H9 (cell line): ENCODE data around the gene TBC1D25. TPM values are rescaled to one million over a fixed set of nuclear protein-coding genes. Genes with fewer than 3 reads are reported as not detected.

Experiments
- DNase-seq: peaks from one replicate; pipeline ENCODE4 v3.0.0-alpha.2; 2017
- H2AFZ ChIP-seq: one replicate; pipeline ENCODE4 v1.6.1; 2013; ENCODE audit warnings: mild to moderate bottlenecking, low read length, control low read depth, moderate library complexity
- H2AK5ac ChIP-seq: 2 replicates; pipeline ENCODE4 v1.6.1; 2013; ENCODE audit warnings: low read length, control low read depth, mixed read lengths; ENCODE audit not compliant: insufficient read length
- H2BK120ac ChIP-seq: one replicate; pipeline ENCODE4 v1.6.1; 2013; ENCODE audit warnings: low read depth, mild to moderate bottlenecking, low read length, control low read depth, inconsistent platforms; ENCODE audit not compliant: poor library complexity, severe bottlenecking
- H2BK12ac ChIP-seq: 2 replicates; pipeline ENCODE4 v1.6.1; 2013; ENCODE audit warnings: low read length, control low read depth, mixed read lengths, low read depth; ENCODE audit not compliant: insufficient read length
- H2BK15ac ChIP-seq: 2 replicates; pipeline ENCODE4 v1.6.1; 2013; ENCODE audit warnings: low read depth, low read length, control low read depth
- H2BK20ac ChIP-seq: one replicate; pipeline ENCODE4 v1.6.1; 2013; ENCODE audit warnings: low read depth, mild to moderate bottlenecking, low read length, control low read depth, inconsistent platforms; ENCODE audit not compliant: poor library complexity, severe bottlenecking
- H2BK5ac ChIP-seq: 2 replicates; pipeline ENCODE4 v1.6.1; 2013; ENCODE audit warnings: low read length, control low read depth, mixed read lengths; ENCODE audit not compliant: insufficient read length
- H3K14ac ChIP-seq: 2 replicates; pipeline ENCODE4 v1.6.1; 2013; ENCODE audit warnings: low read length, control low read depth; ENCODE audit not compliant: insufficient read depth
- H3K18ac ChIP-seq: 2 replicates; pipeline ENCODE4 v1.6.1; 2013; ENCODE audit warnings: low read depth, mild to moderate bottlenecking, mixed read lengths, low read length, control low read depth; ENCODE audit not compliant: insufficient read length
- H3K23ac ChIP-seq: 2 replicates; pipeline ENCODE4 v1.6.1; 2013; ENCODE audit warnings: low read length, control low read depth, mixed read lengths, low read depth; ENCODE audit not compliant: insufficient read length
- H3K23me2 ChIP-seq: 2 replicates; pipeline ENCODE4 v1.6.1; 2013; ENCODE audit warnings: low read depth, mild to moderate bottlenecking, mixed read lengths, low read length, control low read depth; ENCODE audit not compliant: insufficient read length, poor library complexity, severe bottlenecking
- H3K27ac ChIP-seq: 2 replicates; pipeline ENCODE4 v1.5.1; 2013; ENCODE audit warnings: low read length, control low read depth, mixed read lengths, low read depth; ENCODE audit not compliant: insufficient read length
- H3K27me3 ChIP-seq: 2 replicates; pipeline ENCODE4 v1.6.1; 2013; ENCODE audit warnings: low read length, control low read depth, inconsistent platforms; ENCODE audit not compliant: insufficient read depth
- H3K4ac ChIP-seq: 2 replicates; pipeline ENCODE4 v1.6.1; 2013; ENCODE audit warnings: low read depth, mild to moderate bottlenecking, control low read depth, inconsistent platforms, low read length, moderate library complexity
- H3K4me1 ChIP-seq: 2 replicates; pipeline ENCODE4 v1.6.1; 2013; ENCODE audit warnings: low read length, control low read depth, inconsistent platforms; ENCODE audit not compliant: insufficient read depth
- H3K4me2 ChIP-seq: 2 replicates; pipeline ENCODE4 v1.6.1; 2013; ENCODE audit warnings: low read length, control low read depth, mixed read lengths; ENCODE audit not compliant: insufficient read length, insufficient read depth
- H3K56ac ChIP-seq: 2 replicates; pipeline ENCODE4 v1.6.1; 2013; ENCODE audit warnings: low read depth, mild to moderate bottlenecking, mixed read lengths, low read length, control low read depth; ENCODE audit not compliant: insufficient read length
- H3K79me1 ChIP-seq: 2 replicates; pipeline ENCODE4 v1.6.1; 2013; ENCODE audit warnings: low read depth, mild to moderate bottlenecking, moderate library complexity, low read length, control low read depth, inconsistent platforms; ENCODE audit not compliant: insufficient read depth, poor library complexity, severe bottlenecking
- H3K79me2 ChIP-seq: 2 replicates; pipeline ENCODE4 v1.6.1; 2013; ENCODE audit warnings: low read length, control low read depth, inconsistent platforms; ENCODE audit not compliant: insufficient read depth
- H3K9ac ChIP-seq: 2 replicates; pipeline ENCODE4 v1.6.1; 2013; ENCODE audit warnings: low read length, control low read depth, mixed read lengths; ENCODE audit not compliant: insufficient read length; ENCODE audit errors: extremely low read depth
- H3K9me3 ChIP-seq: one replicate; pipeline ENCODE4 v1.6.1; 2013; ENCODE audit warnings: low read depth, low read length, inconsistent platforms; ENCODE audit not compliant: control insufficient read depth
- H3T11ph ChIP-seq: one replicate; pipeline ENCODE4 v1.6.1; 2013; ENCODE audit warnings: mild to moderate bottlenecking, low read length, control low read depth, inconsistent platforms
- H4K20me1 ChIP-seq: one replicate; pipeline ENCODE4 v1.6.1; 2013; ENCODE audit not compliant: control insufficient read depth, insufficient read length, insufficient read depth
- H4K5ac ChIP-seq: 2 replicates; pipeline ENCODE4 v1.6.1; 2013; ENCODE audit warnings: low read depth, mild to moderate bottlenecking, mixed read lengths, low read length, control low read depth; ENCODE audit not compliant: insufficient read length
- H4K8ac ChIP-seq: replicated peaks from 2 replicates; pipeline ENCODE4 v1.6.1; 2013; ENCODE audit warnings: low read length, control low read depth, mixed read lengths, low read depth; ENCODE audit not compliant: insufficient read length
- H4K91ac ChIP-seq: 2 replicates; pipeline ENCODE4 v1.6.1; 2013; ENCODE audit warnings: low read depth, mild to moderate bottlenecking, moderate library complexity, mixed read lengths, low read length, control low read depth; ENCODE audit not compliant: insufficient read length
- H3K27ac Mint-ChIP-seq, 3 experiments: 2 replicates in 2 of 3; 3 replicates in 1 of 3; pipeline ENCODE4 v1.8.0; 2020 to 2021; ENCODE audit warnings: mixed read lengths in 3 of 3, mild to moderate bottlenecking in 1 of 3, moderate library complexity in 1 of 3
- H3K27me3 Mint-ChIP-seq: 2 replicates; pipeline ENCODE4 v1.8.0; 2021; ENCODE audit warnings: low read depth, mild to moderate bottlenecking, moderate library complexity, mixed read lengths
- H3K36me3 Mint-ChIP-seq, 3 experiments: 2 replicates in 2 of 3; 3 replicates in 1 of 3; pipeline ENCODE4 v1.8.0; 2020 to 2021; ENCODE audit warnings: low read depth in 3 of 3, mixed read lengths in 3 of 3; ENCODE audit not compliant: insufficient read depth in 1 of 3
- H3K4me1 Mint-ChIP-seq, 2 experiments: 2 replicates each; pipeline ENCODE4 v1.8.0; 2020; ENCODE audit warnings: mixed read lengths in 2 of 2
- H3K4me3 Mint-ChIP-seq, 2 experiments: 2 replicates in 1 of 2; 3 replicates in 1 of 2; pipeline ENCODE4 v1.8.0; 2020 to 2021; ENCODE audit warnings: mild to moderate bottlenecking in 2 of 2, mixed read lengths in 2 of 2, moderate library complexity in 1 of 2
- H3K9me3 Mint-ChIP-seq, 2 experiments: 2 replicates in 1 of 2; 3 replicates in 1 of 2; pipeline ENCODE4 v1.8.0; 2020; ENCODE audit warnings: mild to moderate bottlenecking in 2 of 2, mixed read lengths in 2 of 2, moderate library complexity in 1 of 2
- CTCF ChIP-seq: fragments of 200-600 bp; sonication (generic); conservative IDR thresholded peaks from 3 replicates; pipeline ENCODE4 v1.8.0; 2021; ENCODE audit warnings: antibody characterized with exemption, mild to moderate bottlenecking
- WGBS: extraction: QIAGEN DNeasy Blood & Tissue Kit; methylation state at CpG from one replicate; pipeline ENCODE4 v1.1.7; 2013; ENCODE audit warnings: missing lambda C conversion rate, low lambda C conversion rate, mixed read lengths; ENCODE audit not compliant: insufficient read length; ENCODE audit errors: extremely low coverage; 5-methylcytosine and 5-hydroxymethylcytosine counted together
- total RNA-seq: library from RNA; stranded (reverse); gene quantifications from 2 replicates; pipeline ENCODE4 v1.2.1, GENCODE V29; 2021

Gene TBC1D25
- total RNA-seq, 1 experiment from 2014 or later = 10.2 TPM

DNA sequence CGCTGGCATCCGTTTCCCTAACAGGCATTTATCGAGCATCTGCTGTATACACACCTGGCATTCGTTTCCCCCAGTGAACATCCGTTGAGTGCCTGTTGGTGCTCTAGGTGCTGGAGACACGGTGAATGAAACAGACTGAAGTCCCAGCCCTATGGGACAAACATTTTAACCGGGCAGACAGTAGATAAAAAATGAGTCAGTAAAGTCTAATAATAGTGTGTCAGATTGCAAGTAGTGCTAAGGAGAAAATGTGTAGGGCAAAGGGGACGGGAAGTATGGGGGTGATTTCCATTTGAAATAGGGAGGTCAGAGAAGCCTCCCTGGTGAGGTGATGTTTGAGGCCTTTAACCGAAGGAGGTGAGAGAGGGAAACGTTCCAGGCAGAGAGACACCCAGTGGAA is 23.2 kb upstream of the TBC1D25 start:
- no peak overlapping the region for H2AFZ ChIP-seq
- H3K4me2 ChIP-seq = no peak overlapping the region
- no peak overlapping the region for H4K91ac ChIP-seq
- H2BK15ac ChIP-seq = no peak overlapping the region
- peaks cover 61 to 81% of the 10 kb centered on the region in 2 experiments for H3K9me3 Mint-ChIP-seq
- no peak overlapping the region for H3K27ac Mint-ChIP-seq
- no peak overlapping the region for H3K56ac ChIP-seq
- H3K4ac ChIP-seq = no peak overlapping the region
- no peaks in the 10 kb centered on the region for H3K23me2 ChIP-seq
- H4K20me1 ChIP-seq = no peaks in the 10 kb centered on the region
- H2BK20ac ChIP-seq = no peak overlapping the region
- no peak for TF ChIP-seq CTCF
- no peak overlapping the region for H2BK120ac ChIP-seq
- H3K79me1 ChIP-seq = no peaks in the 10 kb centered on the region
- DNase-seq = no peak
- H3T11ph ChIP-seq = no peak overlapping the region
- H3K4me1 ChIP-seq = no peaks in the 10 kb centered on the region
- peaks cover 5 to 8% of the 10 kb centered on the region in 2 experiments; a peak in 3 of 4 replicates for H3K4me1 Mint-ChIP-seq
- peaks cover 2% of the 10 kb centered on the region for H3K27me3 Mint-ChIP-seq
- H3K27me3 ChIP-seq = no peaks in the 10 kb centered on the region
- H2BK5ac ChIP-seq = no peak overlapping the region
- no peak overlapping the region for H3K9ac ChIP-seq
- H2AK5ac ChIP-seq = no peak overlapping the region
- no peak overlapping the region for H3K18ac ChIP-seq
- H4K8ac ChIP-seq = no peak overlapping the region
- peaks cover 20 to 28% (median 26%) of the 10 kb centered on the region in 3 experiments; a peak in 6 of 7 replicates for H3K36me3 Mint-ChIP-seq
- H3K79me2 ChIP-seq = no peaks in the 10 kb centered on the region
- H3K4me3 Mint-ChIP-seq = no peak overlapping the region
- H4K5ac ChIP-seq = no peak overlapping the region
- peaks cover 37% of the 10 kb centered on the region for H3K9me3 ChIP-seq
- H3K14ac ChIP-seq = no peak overlapping the region
- WGBS = no CpG with 5 or more reads among the region's 10 CpGs
- no peak overlapping the region for H3K23ac ChIP-seq
- H3K27ac ChIP-seq = no peak overlapping the region
- no peak overlapping the region for H2BK12ac ChIP-seq
